CD14-positive monocyte (primary cell): Measurements from ENCODE around the gene UGT8. TPM values are rescaled to one million over a fixed set of nuclear protein-coding genes. Genes with fewer than 3 reads are reported as not detected.

Source experiments
- DNase-seq, 3 donors: peaks; one replicate each; pipeline ENCODE4 v3.0.0-alpha.2; 2011 to 2022
- H2AFZ ChIP-seq: 2 replicates; pipeline ENCODE4 v1.6.0; 2012; ENCODE audit warnings: mild to moderate bottlenecking, low read depth, low read length, inconsistent platforms; ENCODE audit not compliant: insufficient read depth, poor library complexity, severe bottlenecking
- H3K27ac ChIP-seq, 2 donors: 1 replicate in 1 of 2; 2 replicates in 1 of 2; pipeline ENCODE4 v1.5.1; 2012 to 2013; ENCODE audit warnings: low read length in 2 of 2, control low read depth in 1 of 2, inconsistent platforms in 1 of 2, low read depth in 1 of 2, mild to moderate bottlenecking in 1 of 2
- H3K27me3 ChIP-seq, 2 donors: one replicate each; pipeline versions ENCODE4 v1.6.0 to v1.6.1; 2011 to 2013; ENCODE audit warnings: low read length in 2 of 2; ENCODE audit not compliant: control insufficient read depth in 2 of 2, insufficient read depth in 2 of 2
- H3K36me3 ChIP-seq, 2 donors: replicated peaks in 1 of 2; 1 replicate in 1 of 2; 2 replicates in 1 of 2; pipeline versions ENCODE4 v1.5.1 to v1.6.1; 2012 to 2013; ENCODE audit warnings: low read length in 2 of 2, control low read depth in 1 of 2, inconsistent platforms in 1 of 2, mild to moderate bottlenecking in 1 of 2; ENCODE audit not compliant: insufficient read depth in 2 of 2, control insufficient read depth in 1 of 2
- H3K4me1 ChIP-seq, 2 donors: 1 replicate in 1 of 2; 2 replicates in 1 of 2; pipeline versions ENCODE4 v1.5.1 to v1.6.1; 2012 to 2013; ENCODE audit warnings: low read length in 2 of 2, control low read depth in 1 of 2, inconsistent platforms in 1 of 2, mild to moderate bottlenecking in 1 of 2, moderate library complexity in 1 of 2; ENCODE audit not compliant: insufficient read depth in 2 of 2, control insufficient read depth in 1 of 2
- H3K4me2 ChIP-seq: replicated peaks from 2 replicates; pipeline ENCODE3; 2012; ENCODE audit warnings: low read length, moderate library complexity, mild to moderate bottlenecking; ENCODE audit not compliant: poor library complexity, severe bottlenecking; ENCODE audit errors: extremely low read depth
- H3K4me3 ChIP-seq, 3 experiments: fragments of 200-600 bp in 1 of 3; sonication (generic) in 1 of 3; replicated peaks in 1 of 3; 1 replicate in 2 of 3; 2 replicates in 1 of 3; pipeline ENCODE4 v1.5.1; 2011 to 2013; ENCODE audit warnings: low read length in 3 of 3, mild to moderate bottlenecking in 3 of 3, control low read depth in 2 of 3, low read depth in 2 of 3, inconsistent platforms in 1 of 3, moderate library complexity in 1 of 3
- H3K79me2 ChIP-seq: 2 replicates; pipeline ENCODE4 v1.6.0; 2012; ENCODE audit warnings: mild to moderate bottlenecking, control low read depth, inconsistent platforms, low read length, moderate library complexity; ENCODE audit not compliant: insufficient read depth
- H3K9ac ChIP-seq: 2 replicates; pipeline ENCODE4 v1.6.0; 2017; ENCODE audit warnings: low read length, mild to moderate bottlenecking; ENCODE audit not compliant: insufficient read depth, poor library complexity, severe bottlenecking
- H3K9me3 ChIP-seq, 2 donors: replicated peaks in 1 of 2; 1 replicate in 1 of 2; 2 replicates in 1 of 2; pipeline versions ENCODE4 v1.5.1 to v1.6.1; 2012 to 2013; ENCODE audit warnings: low read length in 2 of 2, control low read depth in 1 of 2; ENCODE audit not compliant: control insufficient read depth in 1 of 2, insufficient read depth in 1 of 2
- H4K20me1 ChIP-seq: 2 replicates; pipeline ENCODE4 v1.6.0; 2012; ENCODE audit warnings: mild to moderate bottlenecking, low read length, control low read depth, moderate library complexity; ENCODE audit not compliant: insufficient read depth
- H3K27ac Mint-ChIP-seq, 7 donors: one replicate each; pipeline ENCODE4 v1.8.0; 2020; ENCODE audit warnings: mild to moderate bottlenecking in 7 of 7, mixed read lengths in 7 of 7, moderate library complexity in 6 of 7, inconsistent platforms in 2 of 7
- H3K27me3 Mint-ChIP-seq, 3 donors: one replicate each; pipeline ENCODE4 v1.8.0; 2021 to 2022; ENCODE audit warnings: low read depth in 3 of 3, mild to moderate bottlenecking in 3 of 3, mixed read lengths in 3 of 3, moderate library complexity in 3 of 3, inconsistent platforms in 1 of 3
- H3K36me3 Mint-ChIP-seq, 2 donors: one replicate each; pipeline ENCODE4 v1.8.0; 2020; ENCODE audit warnings: mixed read lengths in 2 of 2, inconsistent platforms in 1 of 2, mild to moderate bottlenecking in 1 of 2
- H3K4me1 Mint-ChIP-seq: one replicate; pipeline ENCODE4 v1.8.0; 2020; ENCODE audit warnings: mild to moderate bottlenecking, mixed read lengths
- H3K4me3 Mint-ChIP-seq, 2 donors: one replicate each; pipeline ENCODE4 v1.8.0; 2020; ENCODE audit warnings: mild to moderate bottlenecking in 2 of 2, mixed read lengths in 2 of 2, moderate library complexity in 1 of 2
- H3K9me3 Mint-ChIP-seq, 7 donors: one replicate each; pipeline ENCODE4 v1.8.0; 2020 to 2022; ENCODE audit warnings: mixed read lengths in 7 of 7, mild to moderate bottlenecking in 6 of 7, moderate library complexity in 6 of 7, inconsistent platforms in 2 of 7
- WGBS: methylation state at CpG from one replicate; pipeline ENCODE4 v1.1.5; 2013; ENCODE audit warnings: missing lambda C conversion rate; ENCODE audit not compliant: insufficient coverage; 5-methylcytosine and 5-hydroxymethylcytosine counted together
- intact Hi-C, 2 donors: fragments of 100-400 bp; cut with micrococcal nuclease; formaldehyde crosslinking; loops; one replicate each; pipeline versions ENCODE4 v1.15.0 to v1.15.1; 2023
- polyA plus RNA-seq, 3 donors: library from polyadenylated mRNA; depleted of rRNA in 1 of 3; unstranded in 2 of 3; stranded (reverse) in 1 of 3; fragments of 300-500 nt in 2 of 3; fragments of >200 nt in 1 of 3; fragmentation: Illumina TruSeq in 2 of 3; gene quantifications; 1 replicate in 2 of 3; 2 replicates in 1 of 3; pipeline ENCODE4 v1.2.3, GENCODE V29; 2012 to 2021
- TF ChIP-seq, protein P1 (sequence below): fragments of 200-600 bp; IDR thresholded peaks from one replicate; pipeline ENCODE4 v1.8.0; 2022; ENCODE audit warnings: antibody characterized with exemption, mild to moderate bottlenecking

UGT8 gene
- polyA plus RNA-seq, 3 donors: not detected

- H4K20me1 ChIP-seq: no peaks in the 10 kb centered on the region
- no peaks in the 10 kb centered on the region for H3K36me3 ChIP-seq
- no peak overlapping the region for H3K4me2 ChIP-seq
- Mint-ChIP-seq H3K27me3 (peaks cover 0 to 2% (median 0%) of the 10 kb centered on the region in 3 donors), H3K4me1 (no peaks in the 10 kb centered on the region), H3K36me3 (no peaks in the 10 kb centered on the region), H3K27ac (no peak overlapping the region), H3K4me3 (no peak overlapping the region), H3K9me3 (peaks cover 0 to 1% (median 0%) of the 10 kb centered on the region in 7 donors)
- WGBS: 80% methylated on average over 1 of the region's 1 CpG
- no peak overlapping the region for H3K4me3 ChIP-seq
- H3K27me3 ChIP-seq: no peaks in the 10 kb centered on the region
- H3K4me1 ChIP-seq: no peaks in the 10 kb centered on the region
- H3K79me2 ChIP-seq: no peaks in the 10 kb centered on the region
- intact Hi-C loops: no loop called here
- no peak overlapping the region for H3K9ac ChIP-seq
- no peak for DNase-seq
- no peak overlapping the region for H3K27ac ChIP-seq
- H3K9me3 ChIP-seq: no peaks in the 10 kb centered on the region
- TF ChIP-seq, protein P1, sequence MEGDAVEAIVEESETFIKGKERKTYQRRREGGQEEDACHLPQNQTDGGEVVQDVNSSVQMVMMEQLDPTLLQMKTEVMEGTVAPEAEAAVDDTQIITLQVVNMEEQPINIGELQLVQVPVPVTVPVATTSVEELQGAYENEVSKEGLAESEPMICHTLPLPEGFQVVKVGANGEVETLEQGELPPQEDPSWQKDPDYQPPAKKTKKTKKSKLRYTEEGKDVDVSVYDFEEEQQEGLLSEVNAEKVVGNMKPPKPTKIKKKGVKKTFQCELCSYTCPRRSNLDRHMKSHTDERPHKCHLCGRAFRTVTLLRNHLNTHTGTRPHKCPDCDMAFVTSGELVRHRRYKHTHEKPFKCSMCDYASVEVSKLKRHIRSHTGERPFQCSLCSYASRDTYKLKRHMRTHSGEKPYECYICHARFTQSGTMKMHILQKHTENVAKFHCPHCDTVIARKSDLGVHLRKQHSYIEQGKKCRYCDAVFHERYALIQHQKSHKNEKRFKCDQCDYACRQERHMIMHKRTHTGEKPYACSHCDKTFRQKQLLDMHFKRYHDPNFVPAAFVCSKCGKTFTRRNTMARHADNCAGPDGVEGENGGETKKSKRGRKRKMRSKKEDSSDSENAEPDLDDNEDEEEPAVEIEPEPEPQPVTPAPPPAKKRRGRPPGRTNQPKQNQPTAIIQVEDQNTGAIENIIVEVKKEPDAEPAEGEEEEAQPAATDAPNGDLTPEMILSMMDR: no peak
- H2AFZ ChIP-seq: no peak overlapping the region
Observed at GRCh38 chr4:114677346-114677979, 78.9 kb downstream of the UGT8 start.

- Histone ChIP-seq H3K4me1 (no peaks in the 10 kb centered on the region), H3K27ac (no peak overlapping the region), H2AFZ (no peak overlapping the region), H3K4me2 (no peak overlapping the region), H4K20me1 (no peaks in the 10 kb centered on the region), H3K9ac (no peak overlapping the region), H3K9me3 (no peaks in the 10 kb centered on the region), H3K36me3 (no peaks in the 10 kb centered on the region), H3K4me3 (no peak overlapping the region), H3K79me2 (no peaks in the 10 kb centered on the region), H3K27me3 (no peaks in the 10 kb centered on the region)
- no peaks in the 10 kb centered on the region for H3K9me3 Mint-ChIP-seq
- H3K4me3 Mint-ChIP-seq: no peak overlapping the region
- intact Hi-C loops: no loop called here
- peaks cover 0 to 2% (median 0%) of the 10 kb centered on the region in 3 donors for H3K27me3 Mint-ChIP-seq
- no peaks in the 10 kb centered on the region for H3K4me1 Mint-ChIP-seq
- TF ChIP-seq, protein P1: no peak
- no peaks in the 10 kb centered on the region for H3K36me3 Mint-ChIP-seq
- H3K27ac Mint-ChIP-seq: no peak overlapping the region
- no peak for DNase-seq
Observed at GRCh38 chr4:114684462-114684861, 85.9 kb downstream of the UGT8 start.
